K562 (cell line): ENCODE results near the gene TPD52L2. TPM values are rescaled to one million over a fixed set of nuclear protein-coding genes. Genes with fewer than 3 reads are reported as not detected.

ENCODE experiments used
- ATAC-seq: fragments of 200-7000 bp; cut with Tn5 transposase; 3 replicates; pipeline ENCODE4 v1.9.1; 2020; ENCODE audit warnings: moderate library complexity
- BruUV-seq: library from RNA; stranded (reverse); fragments of 400-500 nt; replicated peaks from 2 replicates; lab custom pipeline; 2021; lab: Mats Ljungman, UMichigan
- CTCF ChIA-PET: fragments of 300-600 bp; formaldehyde crosslinking; extraction: SDS; loops from one replicate; lab custom pipeline; 2021; ENCODE audit warnings: low intra/inter-chr PET ratio; lab: Yijun Ruan, JAX
- POLR2A ChIA-PET: fragments of 300-600, 350-650 bp; sonication (Branson Sonifier 250); formaldehyde crosslinking; extraction: SDS; loops from one replicate; lab custom pipeline; 2021; ENCODE audit warnings: antibody characterized with exemption, inconsistent platforms; lab: Yijun Ruan, JAX
- DNase-seq, 4 experiments: peaks; one replicate each; pipeline versions ENCODE4 v3.0.0 to v3.0.0-alpha.2; 2011 to 2018; ENCODE audit warnings: low spot score in 3 of 4, mixed read lengths in 3 of 4; ENCODE audit errors: extremely low read depth in 1 of 4
- FAIRE-seq: peaks from 2 replicates; lab custom pipeline; 2011; peaks lifted over from hg19 to GRCh38; lab: Jason Lieb, UNC
- H2AFZ ChIP-seq: 2 replicates; pipeline ENCODE4 v1.6.0; 2011; ENCODE audit warnings: low read depth, low read length, control low read depth, inconsistent platforms
- H3K27ac ChIP-seq: fragments of 200-600 bp; 3 replicates; pipeline ENCODE4 v1.8.0; 2011; ENCODE audit warnings: low read depth, mild to moderate bottlenecking, control low read depth, inconsistent platforms, low read length, moderate library complexity, mixed read lengths; ENCODE audit errors: extremely low read depth
- H3K27me3 ChIP-seq, 2 experiments: fragments of 300-600 bp in 1 of 2; 2 replicates in 1 of 2; 3 replicates in 1 of 2; pipeline versions ENCODE4 v1.6.0 to v1.8.0; 2011; ENCODE audit warnings: inconsistent platforms in 2 of 2, low read length in 2 of 2, mild to moderate bottlenecking in 1 of 2, mixed read lengths in 1 of 2, moderate library complexity in 1 of 2; ENCODE audit not compliant: control insufficient read depth in 2 of 2, insufficient read depth in 2 of 2
- H3K36me3 ChIP-seq: fragments of 300-600 bp; 3 replicates; pipeline ENCODE4 v1.8.0; 2011; ENCODE audit warnings: mild to moderate bottlenecking, low read length, inconsistent platforms; ENCODE audit not compliant: control insufficient read depth, insufficient read depth
- H3K4me1 ChIP-seq, 2 experiments: fragments of 200-600 bp in 1 of 2; replicated peaks in 1 of 2; 2 replicates in 1 of 2; 3 replicates in 1 of 2; pipeline versions ENCODE4 v1.5.1 to v1.8.0; 2011; ENCODE audit warnings: inconsistent platforms in 2 of 2, low read length in 2 of 2, mild to moderate bottlenecking in 1 of 2, mixed read lengths in 1 of 2, moderate library complexity in 1 of 2; ENCODE audit not compliant: control insufficient read depth in 2 of 2, insufficient read depth in 2 of 2
- H3K4me2 ChIP-seq: 2 replicates; pipeline ENCODE4 v1.6.1; 2011; ENCODE audit warnings: low read length, control low read depth, inconsistent platforms, mixed read lengths; ENCODE audit not compliant: insufficient read depth
- H3K4me3 ChIP-seq: fragments of 200-600 bp; sonication (generic), shearing (Covaris generic); 2 replicates; pipeline ENCODE4 v1.5.1; 2016; ENCODE audit warnings: control low read depth, inconsistent platforms
- H3K79me2 ChIP-seq: fragments of 200-600 bp; 3 replicates; pipeline ENCODE4 v1.8.0; 2011; ENCODE audit warnings: low read length, inconsistent platforms; ENCODE audit not compliant: control insufficient read depth, insufficient read depth
- H3K9ac ChIP-seq, 2 experiments: 2 replicates each; pipeline versions ENCODE4 v1.6.0 to v1.6.1; 2011; ENCODE audit warnings: low read depth in 2 of 2, low read length in 2 of 2, control low read depth in 1 of 2, inconsistent platforms in 1 of 2, mild to moderate bottlenecking in 1 of 2, mixed read lengths in 1 of 2; ENCODE audit not compliant: insufficient read depth in 1 of 2
- H3K9me1 ChIP-seq: one replicate; pipeline ENCODE4 v1.6.0; 2011; ENCODE audit warnings: inconsistent platforms, mild to moderate bottlenecking, low read length, moderate library complexity; ENCODE audit not compliant: control insufficient read depth, insufficient read depth
- H3K9me3 ChIP-seq: replicated peaks from 2 replicates; pipeline ENCODE4 v1.5.1; 2011; ENCODE audit warnings: low read depth, low read length, inconsistent platforms; ENCODE audit not compliant: control insufficient read depth, insufficient read depth
- H4K20me1 ChIP-seq: replicated peaks from 2 replicates; pipeline ENCODE4 v1.6.1; 2011; ENCODE audit warnings: low read length, inconsistent platforms, mixed read lengths; ENCODE audit not compliant: control insufficient read depth, insufficient read depth
- HINFP ChIP-seq: fragments of 450-650 bp; conservative IDR thresholded peaks from 2 replicates; pipeline ENCODE4 v1.6.1; 2016; ENCODE audit warnings: missing genetic modification characterization, low read depth, mild to moderate bottlenecking, control low read depth, missing compliant biosample characterization
- NR0B1 ChIP-seq: fragments of 450-650 bp; IDR thresholded peaks from one replicate; pipeline ENCODE4 v1.6.1; 2018; ENCODE audit warnings: mild to moderate bottlenecking, moderate library complexity; ENCODE audit not compliant: partially characterized antibody
- SMAD1 ChIP-seq: fragments of 150-350 bp; IDR thresholded peaks from 2 replicates; pipeline ENCODE4 v1.6.1; 2014; ENCODE audit warnings: low read length, low read depth; ENCODE audit not compliant: partially characterized antibody
- TAF7 ChIP-seq: fragments of 450-650 bp; IDR thresholded peaks from 2 replicates; pipeline ENCODE4 v1.6.1; 2016; ENCODE audit warnings: missing genetic modification characterization, missing compliant biosample characterization
- whole genome bisulfite sequencing: fragments of 100-300 bp; shearing (Covaris generic); methylation state at CpG from one replicate; pipeline ENCODE4 v1.1.6; 2016; ENCODE audit warnings: low coverage, mixed read lengths; ENCODE audit not compliant: insufficient coverage; ENCODE audit errors: missing lambda C conversion rate; 5-methylcytosine and 5-hydroxymethylcytosine counted together
- in situ Hi-C: fragments of 300-500 bp; cut with MboI; formaldehyde crosslinking; loops from 4 replicates; pipeline ENCODE4 v1.15.0; 2018; ENCODE audit warnings: inconsistent platforms, mixed read lengths
- intact Hi-C: fragments of 100-400 bp; cut with micrococcal nuclease; formaldehyde crosslinking; loops from 2 replicates; pipeline ENCODE4 v1.14.2; 2022
- polyA plus RNA-seq, 8 experiments: library from polyadenylated mRNA; depleted of rRNA in 4 of 8; stranded (reverse) in 5 of 8; unstranded in 3 of 8; fragments of >200 nt; fragmentation: Nextera tagmentation in 2 of 8; fragmentation: Illumina TruSeq in 1 of 8; extraction: Ambion mirVana in 2 of 8; extraction: Trizol in 1 of 8; gene quantifications; 2 replicates each; pipeline versions ENCODE4 v1.2.1 to v1.2.3, GENCODE V29; 2011 to 2014; ENCODE audit warnings: inconsistent platforms in 1 of 8, missing spikeins in 1 of 8
- total RNA-seq, 7 experiments: library from RNA; depleted of rRNA in 6 of 7; stranded (reverse); fragments of >200 nt in 6 of 7; fragmentation: Illumina TruSeq in 2 of 7; extraction: Trizol in 2 of 7; gene quantifications; 2 replicates each; pipeline versions ENCODE4 v1.2.1 to v1.2.3, GENCODE V29; 2011 to 2021; ENCODE audit warnings: low replicate concordance in 1 of 7
- TF ChIP-seq, protein P1 (sequence below): fragments of 450-650 bp; IDR thresholded peaks from 2 replicates; pipeline ENCODE4 v1.6.1; 2016; ENCODE audit warnings: borderline replicate concordance

TPD52L2 gene
- total and polyA plus RNA-seq, 9 of the 15 experiments (the other 6 are each of a cell fraction or from before 2014, with no cell fraction given) = 1.9 to 117 (median 74.6) TPM

DNA sequence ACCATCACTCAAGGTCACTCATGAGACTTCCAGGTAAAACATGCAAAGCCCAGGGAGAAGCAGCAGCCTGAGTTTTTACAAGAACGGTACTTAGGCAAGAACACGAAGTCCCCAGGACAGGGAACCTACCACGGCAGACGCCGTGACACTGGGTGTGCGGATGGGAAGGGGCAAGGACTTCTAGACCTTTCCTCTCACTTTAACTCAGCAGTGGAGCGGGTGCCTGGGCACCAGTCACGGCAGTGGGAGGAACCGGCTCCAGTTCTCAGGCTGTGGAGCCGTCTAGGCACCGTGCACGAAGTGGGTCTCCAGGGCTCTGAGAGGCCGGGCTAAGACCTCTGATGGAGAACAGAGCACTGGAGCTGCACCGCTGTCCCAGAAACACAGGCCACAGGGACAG, 36.5 kb upstream of the TPD52L2 start:
- ATAC-seq = no peak
- ChIA-PET CTCF (no interaction called here), POLR2A (no interaction called here)
- Histone ChIP-seq H3K9me3 (no peaks in the 10 kb centered on the region), H3K27ac (no peak overlapping the region), H3K4me3 (no peak overlapping the region), H2AFZ (no peak overlapping the region), H3K79me2 (no peaks in the 10 kb centered on the region), H4K20me1 (0 out of 2 replicates have a peak, but pooled peaks cover 10% of the 10 kb centered on the region), H3K9me1 (no peaks in the 10 kb centered on the region), H3K4me2 (no peak overlapping the region), H3K4me1 (peaks cover under 1 to 44% of the 10 kb centered on the region in 2 experiments; a peak in 4 of 5 replicates), H3K9ac (no peak overlapping the region), H3K36me3 (no peaks in the 10 kb centered on the region), H3K27me3 (peaks cover 12 to 28% of the 10 kb centered on the region in 2 experiments; a peak in 4 of 5 replicates)
- intact Hi-C loops (no loop called here), in situ Hi-C loops (no loop called here)
- no TSS peak for BruUV-seq
- DNase-seq = no peak
- FAIRE-seq = no peak
- 47% methylated on average over 13 of the region's 14 CpGs for WGBS
- TF ChIP-seq, protein P1, sequence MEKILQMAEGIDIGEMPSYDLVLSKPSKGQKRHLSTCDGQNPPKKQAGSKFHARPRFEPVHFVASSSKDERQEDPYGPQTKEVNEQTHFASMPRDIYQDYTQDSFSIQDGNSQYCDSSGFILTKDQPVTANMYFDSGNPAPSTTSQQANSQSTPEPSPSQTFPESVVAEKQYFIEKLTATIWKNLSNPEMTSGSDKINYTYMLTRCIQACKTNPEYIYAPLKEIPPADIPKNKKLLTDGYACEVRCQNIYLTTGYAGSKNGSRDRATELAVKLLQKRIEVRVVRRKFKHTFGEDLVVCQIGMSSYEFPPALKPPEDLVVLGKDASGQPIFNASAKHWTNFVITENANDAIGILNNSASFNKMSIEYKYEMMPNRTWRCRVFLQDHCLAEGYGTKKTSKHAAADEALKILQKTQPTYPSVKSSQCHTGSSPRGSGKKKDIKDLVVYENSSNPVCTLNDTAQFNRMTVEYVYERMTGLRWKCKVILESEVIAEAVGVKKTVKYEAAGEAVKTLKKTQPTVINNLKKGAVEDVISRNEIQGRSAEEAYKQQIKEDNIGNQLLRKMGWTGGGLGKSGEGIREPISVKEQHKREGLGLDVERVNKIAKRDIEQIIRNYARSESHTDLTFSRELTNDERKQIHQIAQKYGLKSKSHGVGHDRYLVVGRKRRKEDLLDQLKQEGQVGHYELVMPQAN = no peak
- TF ChIP-seq SMAD1 (no peak), TAF7 (tag) (no peak), NR0B1 (no peak), HINFP (tag) (no peak)
